NCI-H774 (cell line): ENCODE measurements around the gene SPATA1.
"Not testable (repeated sequence)": the region's sequence is repeated elsewhere in the genome, so short reads cannot be mapped to it uniquely, and the experiment has no call there.

Source experiments
- DNase-seq: peaks from one replicate; lab custom pipeline; 2025; lab: John Stamatoyannopoulos, UW

The SPATA1 gene, protein sequence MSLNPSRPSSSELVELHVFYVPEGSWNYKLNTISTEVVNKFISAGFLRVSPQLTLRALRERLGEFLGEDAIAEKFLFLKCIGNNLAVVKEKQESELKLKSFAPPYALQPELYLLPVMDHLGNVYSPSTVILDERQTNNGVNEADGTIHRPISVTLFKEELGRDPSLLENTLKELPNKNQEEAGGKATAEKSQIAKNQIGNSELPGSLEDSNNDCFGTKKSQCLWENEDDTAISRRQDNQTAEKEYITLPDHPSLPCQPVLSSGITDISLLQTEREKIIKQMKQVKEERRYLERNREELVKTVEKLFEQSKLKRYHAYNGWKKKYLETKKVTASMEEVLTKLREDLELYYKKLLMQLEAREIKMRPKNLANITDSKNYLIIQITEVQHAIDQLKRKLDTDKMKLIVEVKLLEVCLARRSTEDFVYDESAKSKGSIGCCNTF

DNA sequence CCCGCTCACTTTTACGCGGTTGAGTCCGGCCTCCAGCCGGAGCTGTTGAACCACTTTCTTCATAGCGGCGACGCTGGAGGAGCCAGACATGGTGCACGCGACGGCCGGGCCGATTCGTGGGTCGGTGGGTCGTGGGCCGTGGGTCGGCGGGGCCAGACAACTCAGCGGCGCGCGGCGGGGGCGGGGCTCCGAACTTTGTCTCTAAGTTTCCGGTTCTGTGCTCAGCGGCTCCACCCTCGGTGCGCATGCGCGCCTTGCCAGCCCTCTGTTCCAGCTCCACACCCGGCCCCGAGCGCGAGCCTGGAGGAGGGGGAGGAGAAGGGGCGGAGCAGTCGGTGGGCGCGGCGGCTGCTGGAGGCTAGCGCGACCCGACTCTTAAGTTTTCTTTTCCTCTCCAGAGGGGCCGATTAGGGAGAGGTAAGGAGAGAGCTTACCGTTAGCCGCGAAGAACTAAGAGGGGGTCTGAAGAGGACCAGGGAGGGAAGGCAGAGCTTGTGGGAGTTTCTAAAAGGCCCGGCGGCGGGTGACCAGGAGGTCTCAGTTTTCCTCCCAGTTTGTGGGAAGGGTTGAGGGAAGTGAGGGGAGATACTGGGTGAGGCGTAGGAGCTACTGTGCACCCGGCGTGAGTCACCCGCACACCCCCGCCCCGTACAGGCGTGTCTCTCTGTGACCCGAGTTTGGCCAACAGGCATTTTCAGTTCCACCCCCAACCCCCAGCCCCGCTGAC, at the start of gene SPATA1, which contains the start of gene GNG5:
Gene SPATA1, plus strand, starts transcription at position 385 of the 727 bp plus-strand sequence. CDS start 9,974 bp downstream, outside the sequence.
Gene GNG5, minus strand, starts transcription at position 580 of the 727 bp plus-strand sequence. Its CDS starts 490 bp downstream, at position 90.
- peak; percentile 96 for DNase-seq

DNA sequence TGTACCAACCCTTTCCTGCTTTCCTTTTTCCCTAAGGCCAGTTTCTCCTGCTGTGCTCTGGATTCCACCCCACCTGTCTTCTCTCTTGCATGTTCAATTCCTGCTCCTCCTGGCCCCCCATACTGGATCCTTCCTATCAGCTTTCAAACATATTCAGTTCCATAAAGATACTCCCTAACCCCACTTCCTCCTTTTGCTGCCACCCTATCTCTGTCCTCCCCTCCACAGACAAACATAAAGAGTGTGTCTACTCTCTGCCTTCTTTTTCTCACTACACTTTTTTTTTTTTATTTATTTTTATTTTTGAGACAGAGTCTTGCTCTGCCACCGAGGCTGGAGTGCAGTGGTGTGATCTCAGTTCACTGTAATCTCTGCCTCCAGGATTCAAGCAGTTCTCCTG, 44.1 kb upstream of the SPATA1 start:
- no peak for DNase-seq

DNA sequence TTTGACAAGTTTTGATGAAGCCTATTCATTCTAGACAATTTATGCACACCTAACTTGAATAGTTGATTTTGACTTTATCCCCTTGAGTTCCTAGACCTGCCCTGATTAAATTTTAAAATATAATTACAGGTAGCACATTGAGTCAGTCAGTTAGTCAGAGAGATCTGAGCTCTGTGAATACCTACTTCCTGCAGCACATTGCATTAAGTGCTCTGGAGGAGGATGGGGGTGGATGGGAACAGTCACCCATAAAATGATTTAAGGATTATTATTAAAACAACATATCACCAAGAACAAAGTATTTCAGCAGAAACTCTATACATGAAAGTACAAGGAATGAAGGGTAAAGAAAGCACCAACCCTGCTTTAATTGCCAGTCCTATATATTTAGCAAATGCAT, 38.9 kb upstream of the SPATA1 start:
- no peak for DNase-seq

DNA sequence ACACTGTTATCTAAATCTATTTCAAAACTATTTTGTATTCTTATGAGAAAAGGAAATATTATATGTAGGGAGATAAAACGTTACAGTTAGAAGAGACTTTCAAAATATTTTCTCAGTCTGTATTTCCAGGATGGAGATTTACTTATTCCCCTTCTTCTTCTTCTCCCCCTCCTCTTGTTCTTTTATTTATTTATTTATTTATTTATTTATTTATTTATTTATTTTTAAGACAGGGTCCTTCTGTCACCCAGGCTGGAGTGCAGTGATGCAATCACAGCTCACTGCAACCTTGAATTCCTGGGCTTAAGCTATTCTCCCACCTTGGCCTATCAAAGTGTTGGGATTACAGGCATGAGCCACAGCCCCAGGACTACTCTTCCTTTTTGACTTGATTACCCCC, 30.0 kb upstream of the SPATA1 start:
- no peak for DNase-seq

DNA sequence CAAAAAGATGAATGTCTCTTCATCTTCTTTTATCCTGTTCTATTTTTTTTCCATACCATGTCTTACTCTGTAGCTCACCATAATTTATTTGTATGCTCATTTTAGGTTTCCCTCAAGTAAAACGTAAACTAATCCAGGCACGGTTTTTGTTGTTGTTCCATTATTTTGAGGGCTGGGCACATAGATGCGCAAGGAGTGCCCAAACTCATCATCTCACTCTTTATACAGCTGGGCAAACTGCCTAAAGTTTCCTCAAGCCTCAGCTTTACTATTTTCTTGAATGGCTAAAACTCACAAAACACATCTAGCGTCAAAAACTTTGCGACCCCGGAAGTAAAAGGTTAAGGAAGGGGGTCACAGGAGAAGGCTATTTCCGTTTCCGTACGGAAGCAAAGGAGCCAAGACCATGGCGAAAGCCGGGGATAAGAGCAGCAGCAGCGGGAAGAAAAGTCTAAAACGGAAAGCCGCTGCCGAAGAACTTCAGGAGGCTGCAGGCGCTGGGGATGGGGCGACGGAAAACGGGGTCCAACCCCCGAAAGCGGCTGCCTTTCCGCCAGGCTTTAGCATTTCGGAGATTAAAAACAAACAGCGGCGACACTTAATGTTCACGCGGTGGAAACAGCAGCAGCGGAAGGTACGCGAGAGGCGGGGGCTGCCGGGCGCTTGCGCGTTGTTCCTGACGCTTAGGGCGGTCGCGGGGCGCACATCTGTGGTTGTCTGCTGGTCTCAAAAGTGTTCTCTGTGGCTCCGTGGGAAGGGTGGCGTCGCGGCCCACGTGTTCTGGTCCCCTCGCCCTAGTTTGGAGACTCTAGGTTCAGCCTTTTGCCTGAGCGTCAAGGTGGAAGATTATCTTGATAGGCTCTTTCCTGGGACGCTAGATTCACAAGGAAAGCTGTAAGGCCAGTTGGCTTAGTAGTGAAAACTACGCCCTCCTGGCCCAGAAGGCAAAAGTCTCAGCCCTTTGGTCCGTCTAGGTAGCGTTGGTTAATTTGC, 27.0 kb upstream of the SPATA1 start, which contains the start of gene RPF1:
Gene RPF1, plus strand, starts transcription at position 391 of the 993 bp plus-strand sequence. Its CDS starts 16 bp downstream, at position 407.
- peak; percentile 71 for DNase-seq

DNA sequence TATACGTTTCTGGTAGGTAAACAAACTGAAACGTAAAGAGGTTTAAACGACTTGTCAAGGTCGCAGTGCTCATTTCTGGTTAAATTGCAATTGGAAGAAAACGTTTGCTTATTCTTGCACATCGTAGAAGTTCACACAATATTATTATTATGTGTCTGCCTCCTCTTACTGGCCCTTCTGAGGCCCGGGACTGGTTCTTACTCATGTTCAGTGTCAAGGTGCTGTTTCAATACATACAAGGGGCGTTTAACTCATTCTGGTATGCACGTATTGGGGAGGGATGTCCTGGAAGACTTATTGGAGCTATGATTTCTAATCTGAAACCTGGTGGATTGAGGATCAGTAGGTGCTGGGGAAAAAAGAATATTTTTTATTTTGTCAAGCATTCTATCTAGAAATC, 26.2 kb upstream of the SPATA1 start:
- no peak for DNase-seq

DNA sequence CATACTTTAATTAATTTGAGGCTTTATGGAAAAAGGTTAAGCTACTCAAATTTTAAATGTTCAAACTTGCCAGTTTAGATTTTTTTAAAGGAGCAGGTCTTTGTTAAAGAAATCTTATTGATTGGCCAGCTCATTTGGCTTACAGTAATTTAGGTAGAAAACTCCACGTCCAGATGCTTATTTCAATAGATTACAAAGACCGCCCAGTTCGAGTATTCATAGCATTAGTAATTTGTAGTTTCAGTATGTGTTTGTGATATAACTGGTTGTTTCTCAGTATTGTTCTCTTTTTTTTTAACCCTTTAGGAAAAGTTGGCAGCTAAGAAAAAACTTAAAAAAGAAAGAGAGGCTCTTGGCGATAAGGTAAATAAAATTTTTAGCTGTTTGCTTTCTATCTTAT, 25.5 kb upstream of the SPATA1 start:
- no peak for DNase-seq

DNA sequence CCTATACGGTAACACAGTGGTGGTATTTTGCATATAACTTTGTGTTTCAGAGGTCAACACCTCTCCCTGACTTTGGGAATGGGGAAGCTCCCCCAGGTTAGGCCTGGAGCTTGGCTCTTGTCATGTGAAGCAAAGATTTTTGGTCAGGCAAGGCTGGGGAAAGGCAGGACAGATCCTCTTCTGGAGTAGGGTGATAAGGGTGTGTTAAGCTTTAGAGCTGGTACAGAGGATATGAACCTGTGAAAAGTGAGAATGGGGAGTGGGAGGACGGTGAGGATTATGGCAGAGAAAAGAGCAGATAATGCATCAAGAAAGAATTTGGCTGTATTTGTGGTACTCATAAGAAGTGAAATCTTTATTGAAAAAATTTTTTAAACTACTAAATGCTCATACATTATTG, 24.9 kb upstream of the SPATA1 start:
- no peak for DNase-seq

DNA sequence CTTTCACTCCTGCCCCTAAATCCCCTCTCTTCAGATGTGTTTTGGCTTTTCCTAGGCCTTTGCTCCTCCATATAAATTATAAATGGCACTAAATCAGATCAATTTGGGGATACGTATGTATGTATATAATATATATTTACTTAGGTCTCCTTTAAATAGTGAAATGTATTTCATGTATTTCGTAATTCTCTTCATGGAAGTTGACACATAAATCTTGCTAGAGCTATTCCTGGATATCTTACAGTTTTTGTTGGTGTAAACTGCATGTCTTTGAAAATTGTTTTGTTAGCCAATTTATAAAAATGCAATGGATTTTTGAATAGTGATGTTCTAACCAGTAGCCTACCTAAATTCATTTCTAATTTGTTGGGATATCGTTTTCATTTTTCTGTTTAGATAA, 18.1 kb upstream of the SPATA1 start:
- DNase-seq: no peak

DNA sequence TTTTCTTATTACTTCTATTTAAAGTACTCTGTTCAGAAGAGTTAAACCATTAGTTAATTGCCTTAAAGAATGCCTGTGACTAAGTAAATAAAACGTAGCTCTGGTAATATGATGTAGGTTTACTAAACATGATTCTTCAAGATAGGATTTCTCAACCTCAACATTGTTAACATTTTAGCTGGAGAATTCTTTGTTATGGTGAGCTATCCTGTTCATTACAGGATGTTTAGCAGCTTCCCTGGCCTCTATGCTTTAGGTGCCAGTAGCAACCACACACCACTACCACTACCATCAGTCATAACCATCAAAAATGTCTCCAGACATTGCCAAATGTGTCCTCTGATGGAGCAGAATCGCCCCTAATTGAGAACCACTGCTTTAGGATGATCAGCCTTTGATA, 16.4 kb upstream of the SPATA1 start:
- no peak for DNase-seq

DNA sequence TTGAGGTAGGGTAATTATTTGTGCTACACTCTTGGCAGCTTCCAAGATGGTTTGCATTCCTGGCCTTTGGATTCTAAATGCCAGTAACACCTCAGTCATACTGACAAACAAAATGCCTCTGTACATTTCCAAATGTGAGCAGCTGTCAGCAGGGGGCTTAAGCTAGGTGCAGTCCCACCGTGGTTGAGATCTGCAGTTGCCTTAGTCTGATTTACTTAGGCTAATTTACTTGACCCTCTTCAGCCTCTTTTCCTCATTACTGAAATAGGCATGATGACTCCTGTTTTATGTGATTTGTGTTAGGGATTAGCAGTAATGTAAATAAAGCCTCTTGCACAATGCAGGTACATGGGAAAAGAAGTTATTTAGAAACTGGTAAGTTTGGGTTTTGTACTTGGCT, 13.5 kb upstream of the SPATA1 start:
- DNase-seq: no peak

DNA sequence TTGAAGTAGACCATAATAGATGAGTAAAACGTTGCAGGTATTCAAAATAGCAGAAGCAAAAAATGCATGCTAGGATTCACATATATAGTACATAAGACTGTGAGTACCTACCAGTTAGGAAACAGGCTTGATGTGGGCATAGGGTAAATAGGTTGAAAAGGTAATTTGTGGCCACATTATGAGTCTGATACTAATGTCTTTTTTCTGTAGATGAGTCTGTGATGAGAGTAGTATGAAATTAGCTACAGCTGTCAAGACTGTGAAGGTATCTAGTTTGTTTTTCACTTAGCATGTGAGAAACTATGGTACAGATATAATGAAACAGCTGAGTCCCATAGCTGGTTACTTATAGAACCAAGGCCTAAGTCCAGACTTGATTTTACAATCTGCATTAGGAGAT, 12.4 kb upstream of the SPATA1 start:
- DNase-seq: no peak

DNA sequence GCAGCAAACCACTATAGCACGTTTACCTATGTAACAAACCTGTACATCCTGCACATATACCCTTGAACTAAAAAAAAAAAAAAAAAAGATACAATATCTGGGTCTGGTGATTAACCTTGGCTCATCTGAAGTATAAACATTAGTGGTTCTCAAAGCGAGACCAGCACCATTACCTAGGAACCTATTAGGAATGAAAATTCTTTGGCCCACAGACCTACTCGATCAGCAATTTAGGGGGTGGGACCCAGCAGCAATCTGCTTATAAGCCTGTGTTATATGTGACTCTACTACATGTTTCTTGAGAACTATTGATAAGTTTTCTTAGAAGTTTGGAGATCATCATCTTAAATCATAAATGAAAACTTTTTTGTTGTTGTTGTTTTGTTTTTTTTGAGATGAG, 9.7 kb upstream of the SPATA1 start:
- no peak for DNase-seq

DNA sequence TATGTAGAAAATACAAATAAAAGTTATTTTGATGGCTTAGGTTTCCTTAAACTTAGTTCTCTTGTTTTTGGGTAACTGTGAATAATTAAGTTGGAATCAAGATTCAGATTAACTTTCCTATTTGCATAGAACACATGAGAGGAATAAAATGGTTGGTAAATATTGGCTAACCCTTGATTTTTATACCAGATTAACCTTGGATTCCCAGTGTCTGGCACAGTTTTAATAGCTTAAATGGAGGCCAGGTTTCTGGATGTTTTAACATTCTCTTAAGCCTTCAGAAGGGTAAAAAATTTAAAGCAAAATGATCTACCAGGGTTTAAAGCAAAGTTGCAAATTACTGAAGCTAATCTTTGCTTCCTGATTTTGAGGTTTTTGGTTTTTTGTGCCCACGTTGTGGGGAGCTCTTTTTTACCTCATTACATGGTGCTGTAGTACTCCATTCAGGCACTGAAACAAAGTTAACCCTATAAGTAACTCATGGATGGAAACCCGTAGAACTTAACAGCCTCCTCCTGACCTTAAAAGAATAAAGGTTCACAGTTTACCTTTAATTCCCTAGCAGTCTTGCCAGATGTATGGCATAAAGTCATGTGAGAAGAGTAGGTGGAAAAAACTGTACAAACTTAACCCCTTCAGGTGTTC, 8.4 kb upstream of the SPATA1 start:
- DNase-seq: no peak

DNA sequence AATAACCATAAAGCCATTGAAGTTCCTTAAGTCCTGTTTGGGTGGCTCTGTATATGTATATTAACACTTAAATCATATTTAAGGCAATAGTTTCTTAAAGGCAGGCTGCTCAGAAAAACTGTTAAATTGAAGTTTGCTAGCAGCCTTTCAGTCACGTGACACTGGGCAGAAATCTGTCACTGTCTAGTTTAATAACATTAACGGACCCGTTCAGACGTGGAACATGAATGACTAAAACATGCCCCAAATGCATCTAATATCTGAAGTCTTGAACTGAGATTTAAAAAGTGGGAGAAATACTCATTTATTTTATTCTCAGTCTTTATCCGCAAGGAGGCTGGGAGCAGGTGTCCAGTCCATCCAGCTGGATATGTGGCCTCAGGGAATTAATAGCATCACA, 3.3 kb upstream of the SPATA1 start:
- no peak for DNase-seq

DNA sequence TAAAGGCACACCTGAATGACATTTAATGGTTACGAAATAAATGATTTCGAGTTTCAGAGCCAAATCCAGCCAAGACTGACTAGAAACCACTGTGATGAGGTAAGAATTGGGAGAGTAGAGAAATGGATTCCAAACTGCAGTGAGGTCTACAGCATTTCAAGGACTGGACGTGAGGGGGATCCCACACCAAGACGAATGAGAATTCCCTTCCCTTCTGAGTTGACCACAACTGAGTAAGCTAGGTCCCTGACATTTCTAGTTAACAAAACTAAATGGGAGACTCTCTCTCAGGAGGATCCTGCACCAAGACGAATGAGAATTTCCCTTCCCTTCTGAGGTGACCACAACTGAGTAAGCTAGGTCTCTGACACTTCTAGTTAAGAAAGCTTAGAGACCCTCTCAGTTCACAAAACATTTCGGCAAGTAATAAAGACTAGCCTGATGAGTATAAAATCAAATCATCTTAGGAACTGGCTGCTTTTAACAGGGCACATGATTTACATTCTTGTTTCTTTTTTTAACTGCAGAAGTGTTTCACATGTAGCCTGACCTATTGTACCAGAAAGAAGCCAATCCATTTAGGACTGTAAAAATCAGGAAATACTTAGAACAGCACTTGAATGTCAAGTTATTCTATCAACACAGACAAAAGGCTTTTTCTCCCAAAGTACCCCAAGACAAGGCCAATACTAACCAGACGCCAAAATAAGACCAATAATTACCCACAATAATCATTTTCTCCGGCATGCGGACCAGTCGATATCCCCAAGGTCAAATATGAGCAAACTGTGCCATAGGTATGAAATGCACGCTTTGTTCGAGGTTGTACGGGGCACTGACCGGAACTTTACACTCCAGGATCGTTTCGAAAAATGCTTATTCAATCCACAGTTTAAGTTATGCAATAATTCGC, 1.4 kb upstream of the SPATA1 start:
- DNase-seq: no peak

DNA sequence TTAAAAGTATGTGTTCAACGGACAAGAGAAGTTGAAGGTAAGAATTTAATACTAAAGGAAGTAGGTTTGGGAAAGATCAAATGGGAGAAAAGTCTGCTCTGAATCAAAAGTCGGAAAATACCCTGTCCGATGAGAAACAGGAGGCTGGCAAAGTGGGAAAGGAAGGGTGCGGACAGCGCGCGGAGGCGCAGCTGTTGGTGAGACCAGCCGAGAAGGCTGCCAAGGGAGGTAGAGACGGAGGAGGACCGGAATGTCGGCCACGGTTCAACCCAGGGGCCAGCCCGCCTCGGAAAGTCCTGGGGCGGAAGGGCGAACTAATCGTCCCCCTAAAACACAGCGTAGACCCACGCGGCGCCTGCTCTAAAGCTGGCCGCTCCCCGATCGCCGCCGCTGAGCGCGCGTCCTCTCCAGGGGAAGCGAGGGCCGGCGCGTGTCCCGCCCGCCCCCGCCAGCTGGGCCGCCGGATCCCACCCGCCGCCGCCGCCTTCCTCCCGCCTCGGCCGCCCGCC, 639 bp upstream of the SPATA1 start:
- DNase-seq: peak; percentile 67

DNA sequence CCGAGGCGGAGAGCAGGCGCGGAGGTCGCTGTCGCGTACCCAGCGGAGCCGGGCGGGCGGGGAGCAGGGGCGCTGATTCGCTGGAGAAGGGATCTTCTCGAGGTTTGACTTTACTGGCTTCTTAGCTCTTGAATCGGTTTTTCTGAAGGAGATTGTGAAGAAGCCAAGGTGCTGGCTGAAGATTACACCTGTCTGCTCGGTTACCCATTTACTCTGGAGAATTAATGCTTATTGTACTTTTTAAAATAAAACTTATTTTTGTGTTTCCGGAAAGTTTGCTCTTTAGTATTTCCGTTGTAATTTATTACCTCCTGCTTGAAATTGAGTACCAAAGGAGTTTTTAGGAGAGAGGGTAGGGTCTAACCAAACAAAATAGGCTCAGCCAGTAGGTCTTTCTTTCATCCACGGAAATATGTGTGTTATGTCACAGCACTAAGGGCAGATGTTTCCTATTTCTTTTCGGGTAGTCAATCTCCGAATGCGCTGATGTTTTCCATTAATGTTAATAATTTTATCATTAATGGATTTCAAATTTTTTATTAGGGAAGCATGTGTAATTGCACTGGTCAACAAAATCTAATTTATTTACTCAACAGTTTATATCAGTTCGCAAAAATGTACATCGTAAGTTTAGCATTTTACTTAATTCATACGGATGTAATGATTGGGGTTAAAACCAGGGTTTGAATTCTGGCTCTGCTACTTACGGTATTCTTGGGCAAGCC, 705 bp downstream of the SPATA1 start:
- no peak for DNase-seq

DNA sequence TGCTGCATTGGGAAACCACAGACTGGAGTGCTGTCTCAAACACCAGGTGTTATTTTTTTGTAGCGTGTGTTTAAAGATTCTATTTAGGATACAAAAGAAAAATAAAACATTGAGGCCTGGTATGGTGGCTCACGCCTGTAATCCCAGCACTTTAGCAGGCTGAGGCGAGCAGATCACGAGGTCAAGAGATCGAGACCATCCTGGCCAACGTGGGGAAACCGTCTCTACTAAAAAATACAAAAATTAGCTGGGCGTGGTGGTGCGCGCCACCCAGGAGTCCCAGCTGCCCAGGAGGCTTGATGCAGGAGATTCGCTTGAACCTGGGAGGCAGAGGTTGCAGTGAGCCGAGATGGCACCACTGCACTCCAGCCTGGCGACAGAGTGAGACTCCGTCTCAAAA, 1.7 kb downstream of the SPATA1 start:
- DNase-seq: not testable (repeated sequence)
